Left lung (tissue), 10 donors: ENCODE results near the gene KRTAP5-8. TPM values are rescaled to one million over a fixed set of nuclear protein-coding genes. Genes with fewer than 3 reads are reported as not detected.
A peak's percentile ranks its signal among the peaks of the same experiment; 100 is the strongest.
"Not testable (repeated sequence)": the region's sequence is repeated elsewhere in the genome, so short reads cannot be mapped to it uniquely, and the experiment has no call there.

Experiments used
- ATAC-seq: fragments of 200-7000 bp; cut with Tn5 transposase; one replicate; pipeline ENCODE4 v1.9.1; 2020; ENCODE audit warnings: moderate library complexity
- DNase-seq, 4 donors: peaks; one replicate each; pipeline ENCODE4 v3.0.0-alpha.2; 2013 to 2020
- H3K27ac ChIP-seq, 2 donors: fragments of 200-600 bp; sonication (generic) in 1 of 2; one replicate each; pipeline versions ENCODE4 v1.5.0 to v1.8.0; 2020 to 2021
- H3K27me3 ChIP-seq, 2 donors: fragments of 200-600 bp; sonication (generic) in 1 of 2; one replicate each; pipeline versions ENCODE4 v1.5.0 to v1.8.0; 2020 to 2021
- H3K36me3 ChIP-seq, 2 donors: fragments of 200-600 bp; sonication (generic) in 1 of 2; one replicate each; pipeline versions ENCODE4 v1.5.0 to v1.8.0; 2020 to 2021
- H3K4me1 ChIP-seq, 2 donors: fragments of 200-600 bp; one replicate each; pipeline ENCODE4 v1.8.0; 2021
- H3K4me3 ChIP-seq, 2 donors: fragments of 200-600 bp; sonication (generic) in 1 of 2; one replicate each; pipeline versions ENCODE4 v1.5.0 to v1.8.0; 2020 to 2021; ENCODE audit warnings: mild to moderate bottlenecking in 1 of 2
- H3K9me3 ChIP-seq, 2 donors: fragments of 200-600 bp; sonication (generic) in 1 of 2; one replicate each; pipeline versions ENCODE4 v1.5.0 to v1.8.0; 2020 to 2021
- intact Hi-C, 2 donors: fragments of 100-400 bp; cut with DNase I; formaldehyde crosslinking; loops; one replicate each; pipeline versions ENCODE4 v1.11.2 to v1.14.2; 2022
- polyA plus RNA-seq, 6 donors: library from polyadenylated mRNA; unstranded; fragments of 120-200 nt; gene quantifications; one replicate each; pipeline ENCODE4 v1.2.1, GENCODE V29; 2013; ENCODE audit not compliant: insufficient read length in 6 of 6
- total RNA-seq, 2 donors: library from RNA; stranded (reverse); fragmentation: NEBNext Ultra II Directional; extraction: Animal tissue kit (Norgen Biotek cat#: 25700); gene quantifications; one replicate each; pipeline ENCODE4 v1.2.1, GENCODE V29; 2021
- TF ChIP-seq, protein P1 (sequence below), 2 donors: fragments of 200-600 bp; sonication (generic) in 1 of 2; IDR thresholded peaks; one replicate each; pipeline versions ENCODE4 v1.5.0 to v1.8.0; 2021; ENCODE audit warnings: antibody characterized with exemption in 2 of 2
- donor health status: DM: no; HTN: yes; CAD: no.
- donor health status: DM: no; HTN: no; CAD: no.

The KRTAP5-8 gene
- total and polyA plus RNA-seq, 8 donors: 0.21 to 0.49 (median 0.31) TPM; not detected in 5

DNA sequence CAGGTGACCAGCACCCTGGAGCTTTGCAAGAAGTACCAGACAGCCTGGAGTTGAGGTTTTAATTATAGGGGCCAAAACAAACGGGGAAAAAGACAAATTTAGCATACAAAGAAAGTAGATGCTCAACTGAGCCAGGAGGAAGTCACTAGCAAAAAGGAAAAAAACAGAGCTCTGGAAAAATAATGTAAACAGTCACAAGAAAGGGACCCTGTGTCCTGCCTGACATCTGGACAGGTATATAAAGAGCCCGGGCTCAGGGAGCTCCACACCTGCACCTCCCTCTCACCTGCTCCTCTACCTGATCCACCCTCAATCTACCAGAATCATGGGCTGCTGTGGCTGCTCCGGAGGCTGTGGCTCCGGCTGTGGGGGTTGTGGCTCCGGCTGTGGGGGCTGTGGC is 27.4 kb downstream of the KRTAP5-8 start, which contains the start of gene KRTAP5-10:
KRTAP5-10 (plus strand) TSS at position 301 of the 400 bp plus-strand sequence; CDS start at position 326, 25 bp downstream.
- intact Hi-C loops: no loop called here

GRCh38 chr11:71566081-71566620 is 28.3 kb downstream of the KRTAP5-8 start:
- no peak for DNase-seq
- H3K4me3 ChIP-seq: no peak overlapping the region
- no peaks in the 10 kb centered on the region for H3K9me3 ChIP-seq
- no peaks in the 10 kb centered on the region for H3K36me3 ChIP-seq
- H3K4me1 ChIP-seq: no peaks in the 10 kb centered on the region
- TF ChIP-seq, protein P1, sequence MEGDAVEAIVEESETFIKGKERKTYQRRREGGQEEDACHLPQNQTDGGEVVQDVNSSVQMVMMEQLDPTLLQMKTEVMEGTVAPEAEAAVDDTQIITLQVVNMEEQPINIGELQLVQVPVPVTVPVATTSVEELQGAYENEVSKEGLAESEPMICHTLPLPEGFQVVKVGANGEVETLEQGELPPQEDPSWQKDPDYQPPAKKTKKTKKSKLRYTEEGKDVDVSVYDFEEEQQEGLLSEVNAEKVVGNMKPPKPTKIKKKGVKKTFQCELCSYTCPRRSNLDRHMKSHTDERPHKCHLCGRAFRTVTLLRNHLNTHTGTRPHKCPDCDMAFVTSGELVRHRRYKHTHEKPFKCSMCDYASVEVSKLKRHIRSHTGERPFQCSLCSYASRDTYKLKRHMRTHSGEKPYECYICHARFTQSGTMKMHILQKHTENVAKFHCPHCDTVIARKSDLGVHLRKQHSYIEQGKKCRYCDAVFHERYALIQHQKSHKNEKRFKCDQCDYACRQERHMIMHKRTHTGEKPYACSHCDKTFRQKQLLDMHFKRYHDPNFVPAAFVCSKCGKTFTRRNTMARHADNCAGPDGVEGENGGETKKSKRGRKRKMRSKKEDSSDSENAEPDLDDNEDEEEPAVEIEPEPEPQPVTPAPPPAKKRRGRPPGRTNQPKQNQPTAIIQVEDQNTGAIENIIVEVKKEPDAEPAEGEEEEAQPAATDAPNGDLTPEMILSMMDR (IDR thresholded peaks at IDR 0.05): no peak
- H3K27me3 ChIP-seq: peaks cover 0 to 17% of the 10 kb centered on the region in 2 donors
- intact Hi-C loops: no loop called here
- ATAC-seq: no peak
- no peak overlapping the region for H3K27ac ChIP-seq

More for the DNA sequence above, 27.4 kb downstream of the KRTAP5-8 start, which contains the start of gene KRTAP5-10:
- Histone ChIP-seq H3K27me3 (peaks cover 0 to 17% of the 10 kb centered on the region in 2 donors), H3K9me3 (no peaks in the 10 kb centered on the region), H3K36me3 (no peaks in the 10 kb centered on the region), H3K4me3 (no peak within 1 kb of the TSS), H3K27ac (no peak within 1 kb of the TSS), H3K4me1 (no peaks in the 10 kb centered on the region)
- TF ChIP-seq, protein P1 (IDR thresholded peaks at IDR 0.05): no peak
- no peak for DNase-seq
- no peak for ATAC-seq

DNA sequence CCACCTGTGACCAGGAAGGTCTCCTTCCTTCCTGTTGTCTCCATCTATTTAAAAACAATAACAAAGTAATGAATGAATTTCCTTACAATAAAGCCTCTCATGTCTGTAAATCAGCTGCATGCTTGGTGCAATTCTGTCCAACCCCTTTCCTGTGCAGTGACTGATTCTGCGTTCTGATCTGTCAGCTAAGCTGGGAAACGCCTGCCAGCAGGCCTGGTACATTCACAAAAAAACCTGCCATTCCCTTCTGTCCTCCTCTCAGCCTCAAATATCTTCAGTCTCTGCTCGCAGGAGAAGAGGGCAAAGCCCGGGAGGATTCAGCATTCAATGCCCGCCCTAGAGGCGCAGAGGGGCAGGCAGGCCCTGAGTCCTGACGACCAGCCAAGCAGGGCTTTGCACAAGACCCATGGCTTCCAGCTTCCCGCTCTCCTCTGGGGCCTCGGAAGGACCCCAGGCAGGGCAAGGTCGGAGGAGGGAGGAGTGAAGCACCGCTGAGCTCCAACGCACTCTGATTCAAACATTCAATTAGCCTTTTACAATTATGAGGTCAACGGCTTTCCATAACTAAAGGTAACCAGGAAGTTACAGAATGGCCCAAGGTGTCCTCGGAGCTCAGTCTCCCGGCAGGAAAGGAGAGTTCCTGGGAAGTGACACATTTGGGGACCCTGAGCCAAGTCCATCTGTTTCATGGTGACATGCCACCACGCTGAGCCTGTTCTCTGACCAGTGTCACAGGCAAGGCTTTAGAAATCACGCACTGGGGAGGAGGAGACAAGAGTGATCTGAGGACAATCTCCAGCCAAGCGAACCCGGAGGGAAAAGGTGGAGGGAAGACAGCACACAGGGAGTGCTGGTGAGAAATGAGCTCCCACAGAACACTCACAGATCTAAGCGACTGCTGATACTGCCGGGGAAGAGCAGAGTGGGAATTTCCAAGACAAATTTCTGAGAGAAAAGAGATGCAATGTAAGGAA is 29.1 kb downstream of the KRTAP5-8 start:
- H3K36me3 ChIP-seq, H3K27ac ChIP-seq, ATAC-seq, DNase-seq, H3K4me3 ChIP-seq, H3K9me3 ChIP-seq, H3K4me1 ChIP-seq, intact Hi-C loops: not testable (repeated sequence)
- peaks cover 0 to 17% of the 10 kb centered on the region in 2 donors for H3K27me3 ChIP-seq

DNA sequence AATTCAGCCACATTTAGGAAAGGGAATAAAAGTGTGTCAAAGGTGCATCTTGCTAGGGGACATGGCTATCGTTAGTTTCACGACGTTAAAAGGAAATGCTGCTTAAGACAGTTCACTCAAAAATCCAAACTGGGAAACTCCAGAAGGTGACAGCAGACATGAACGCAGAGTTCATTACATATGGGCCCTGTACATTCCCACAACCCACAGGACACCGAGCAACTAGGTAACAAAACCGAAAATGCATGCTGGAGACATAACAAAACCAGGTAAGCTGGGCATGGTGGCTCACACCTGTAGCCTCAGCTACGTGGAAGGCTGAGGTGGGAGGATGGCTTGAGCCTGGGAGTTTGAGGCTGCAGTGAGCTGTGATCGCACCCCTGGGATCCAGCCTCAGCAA is 29.8 kb downstream of the KRTAP5-8 start:
- H3K9me3 ChIP-seq, intact Hi-C loops, H3K4me1 ChIP-seq, DNase-seq, H3K36me3 ChIP-seq, ATAC-seq, H3K4me3 ChIP-seq, H3K27ac ChIP-seq: not testable (repeated sequence)
- H3K27me3 ChIP-seq: peaks cover 0 to 17% of the 10 kb centered on the region in 2 donors

GRCh38 chr11:71568704-71569349 is 31.0 kb downstream of the KRTAP5-8 start:
- H3K4me1 ChIP-seq: no peaks in the 10 kb centered on the region
- no peaks in the 10 kb centered on the region for H3K36me3 ChIP-seq
- no peak overlapping the region for H3K27ac ChIP-seq
- TF ChIP-seq, protein P1 (IDR thresholded peaks at IDR 0.05): no peak
- intact Hi-C loops: no loop called here
- H3K4me3 ChIP-seq: no peak overlapping the region
- peak in 2 of 4 donors; percentile 8 to 59 for DNase-seq
- ATAC-seq: peak; percentile 31
- H3K9me3 ChIP-seq: no peaks in the 10 kb centered on the region
- peaks cover 0 to 12% of the 10 kb centered on the region in 2 donors for H3K27me3 ChIP-seq

DNA sequence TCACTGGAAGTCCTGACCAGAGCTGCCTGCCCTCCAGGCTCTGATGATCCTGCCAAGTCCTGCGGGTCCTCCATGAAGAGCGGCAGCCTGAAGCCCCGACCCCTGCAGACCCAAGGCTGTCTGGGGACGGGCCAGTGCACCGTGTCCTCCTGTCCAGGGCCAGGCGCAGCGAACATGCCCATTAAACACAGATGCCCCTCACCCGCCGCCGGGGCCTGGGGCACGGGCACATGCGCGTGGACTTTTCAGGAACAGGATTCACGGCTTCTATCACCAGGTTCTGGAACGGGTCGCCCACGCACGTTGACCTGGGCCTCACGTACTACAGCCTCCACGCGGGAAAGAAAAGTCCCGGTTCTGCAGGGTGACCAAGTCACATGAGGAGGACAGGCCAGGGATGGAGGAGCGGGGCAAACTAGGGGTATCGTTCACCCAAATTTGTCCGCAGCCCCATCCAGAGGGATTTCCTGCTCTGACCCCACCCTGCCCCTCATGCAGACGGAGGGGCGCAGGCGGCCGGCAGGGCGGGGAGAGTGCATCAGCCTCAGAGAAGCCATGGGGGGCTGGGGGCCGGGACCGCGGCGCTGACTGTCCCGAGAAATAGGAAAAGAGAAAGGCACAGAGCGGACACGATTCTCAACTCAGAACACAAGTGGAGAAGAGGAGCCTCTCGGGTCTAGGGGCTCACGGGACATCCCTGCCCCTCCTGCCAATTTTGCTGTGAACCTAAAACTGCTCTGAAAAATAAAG is 33.5 kb downstream of the KRTAP5-8 start:
- H3K27ac ChIP-seq, H3K4me3 ChIP-seq, DNase-seq, H3K27me3 ChIP-seq, ATAC-seq, H3K36me3 ChIP-seq, intact Hi-C loops, H3K4me1 ChIP-seq, H3K9me3 ChIP-seq: not testable (repeated sequence)
